Bronchial epithelial cell (primary cell): ENCODE results near the gene KDM4B. TPM values are rescaled to one million over a fixed set of nuclear protein-coding genes. Genes with fewer than 3 reads are reported as not detected.
A peak's percentile ranks its signal among the peaks of the same experiment; 100 is the strongest.

Experiments
- DNase-seq: peaks from one replicate; pipeline ENCODE4 v3.0.0-alpha.2; 2010; ENCODE audit warnings: low read depth
- FAIRE-seq: peaks from 2 replicates; lab custom pipeline; 2011; peaks lifted over from hg19 to GRCh38; lab: Jason Lieb, UNC
- H3K27me3 ChIP-seq: 2 replicates; pipeline ENCODE4 v1.5.1; 2011; ENCODE audit warnings: low read length; ENCODE audit not compliant: control insufficient read depth, insufficient read depth
- H3K36me3 ChIP-seq: 2 replicates; pipeline ENCODE4 v1.5.1; 2011; ENCODE audit warnings: low read length; ENCODE audit not compliant: control insufficient read depth, insufficient read depth
- H3K4me3 ChIP-seq: 2 replicates; pipeline ENCODE4 v1.5.1; 2011; ENCODE audit warnings: mild to moderate bottlenecking, low read depth, low read length, control low read depth
- total RNA-seq: library from RNA; depleted of rRNA; stranded (reverse); fragments of >200 nt; gene quantifications from 2 replicates; pipeline ENCODE4 v1.2.1, GENCODE V29; 2014
- TF ChIP-seq, protein P1 (sequence below): IDR thresholded peaks from 2 replicates; pipeline ENCODE4 v1.5.1; 2011; ENCODE audit warnings: mild to moderate bottlenecking, moderate library complexity, low read length, control low read depth, inconsistent platforms; ENCODE audit not compliant: insufficient read depth, severe bottlenecking

The KDM4B gene
- total RNA-seq, 1 donor from 2014 or later: 12.6 TPM

DNA sequence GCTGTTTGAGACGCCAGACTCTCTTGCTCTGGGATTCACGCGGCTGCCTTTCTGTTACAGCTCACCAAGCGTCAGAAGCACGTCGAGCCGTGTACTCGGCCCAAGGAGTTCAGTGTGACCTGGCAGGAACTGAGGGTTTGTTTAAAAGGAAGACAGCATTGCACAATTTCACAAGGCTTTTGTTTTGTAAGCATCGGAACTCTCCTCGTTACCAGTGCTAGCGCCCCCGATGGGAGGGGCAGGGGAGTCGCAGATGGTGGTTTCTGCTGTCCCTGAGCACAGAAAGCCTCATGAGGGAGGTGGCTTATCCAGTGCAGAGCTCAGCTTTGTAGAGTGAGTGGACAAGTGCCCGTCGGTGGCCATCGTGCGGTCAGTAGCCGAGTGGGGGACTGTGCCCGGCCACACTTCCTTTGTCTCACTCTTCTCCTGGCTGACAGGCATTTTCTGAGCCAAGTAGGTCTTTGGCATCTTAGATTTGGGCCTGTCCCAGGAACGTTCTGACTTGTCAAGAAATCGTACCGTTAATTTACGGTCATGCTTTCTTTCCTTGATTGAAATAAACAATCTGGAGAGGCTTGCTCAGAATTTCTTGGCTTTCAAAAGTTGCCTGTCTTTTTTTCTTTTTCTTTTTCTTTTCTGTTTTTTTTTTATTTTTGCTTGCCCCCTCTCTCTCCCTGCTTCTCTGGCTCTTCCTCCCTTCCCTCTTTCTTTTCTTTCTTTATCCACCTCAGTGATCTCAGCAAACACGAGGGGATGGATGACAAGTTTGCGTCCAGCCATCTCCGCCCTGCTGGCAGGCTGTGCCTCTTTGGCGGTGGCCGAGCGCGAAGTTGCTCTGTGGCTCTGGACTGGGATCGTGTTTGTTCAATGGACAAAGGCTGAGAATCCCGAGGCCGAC lies 7.7 kb downstream of the KDM4B start:
- DNase-seq (peak; percentile 93), FAIRE-seq (peak; percentile 95)
- TF ChIP-seq, protein P1, sequence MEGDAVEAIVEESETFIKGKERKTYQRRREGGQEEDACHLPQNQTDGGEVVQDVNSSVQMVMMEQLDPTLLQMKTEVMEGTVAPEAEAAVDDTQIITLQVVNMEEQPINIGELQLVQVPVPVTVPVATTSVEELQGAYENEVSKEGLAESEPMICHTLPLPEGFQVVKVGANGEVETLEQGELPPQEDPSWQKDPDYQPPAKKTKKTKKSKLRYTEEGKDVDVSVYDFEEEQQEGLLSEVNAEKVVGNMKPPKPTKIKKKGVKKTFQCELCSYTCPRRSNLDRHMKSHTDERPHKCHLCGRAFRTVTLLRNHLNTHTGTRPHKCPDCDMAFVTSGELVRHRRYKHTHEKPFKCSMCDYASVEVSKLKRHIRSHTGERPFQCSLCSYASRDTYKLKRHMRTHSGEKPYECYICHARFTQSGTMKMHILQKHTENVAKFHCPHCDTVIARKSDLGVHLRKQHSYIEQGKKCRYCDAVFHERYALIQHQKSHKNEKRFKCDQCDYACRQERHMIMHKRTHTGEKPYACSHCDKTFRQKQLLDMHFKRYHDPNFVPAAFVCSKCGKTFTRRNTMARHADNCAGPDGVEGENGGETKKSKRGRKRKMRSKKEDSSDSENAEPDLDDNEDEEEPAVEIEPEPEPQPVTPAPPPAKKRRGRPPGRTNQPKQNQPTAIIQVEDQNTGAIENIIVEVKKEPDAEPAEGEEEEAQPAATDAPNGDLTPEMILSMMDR: peak; percentile 73
- Histone ChIP-seq H3K27me3 (no peaks in the 10 kb centered on the region), H3K4me3 (no peak overlapping the region), H3K36me3 (peaks cover 4% of the 10 kb centered on the region)

DNA sequence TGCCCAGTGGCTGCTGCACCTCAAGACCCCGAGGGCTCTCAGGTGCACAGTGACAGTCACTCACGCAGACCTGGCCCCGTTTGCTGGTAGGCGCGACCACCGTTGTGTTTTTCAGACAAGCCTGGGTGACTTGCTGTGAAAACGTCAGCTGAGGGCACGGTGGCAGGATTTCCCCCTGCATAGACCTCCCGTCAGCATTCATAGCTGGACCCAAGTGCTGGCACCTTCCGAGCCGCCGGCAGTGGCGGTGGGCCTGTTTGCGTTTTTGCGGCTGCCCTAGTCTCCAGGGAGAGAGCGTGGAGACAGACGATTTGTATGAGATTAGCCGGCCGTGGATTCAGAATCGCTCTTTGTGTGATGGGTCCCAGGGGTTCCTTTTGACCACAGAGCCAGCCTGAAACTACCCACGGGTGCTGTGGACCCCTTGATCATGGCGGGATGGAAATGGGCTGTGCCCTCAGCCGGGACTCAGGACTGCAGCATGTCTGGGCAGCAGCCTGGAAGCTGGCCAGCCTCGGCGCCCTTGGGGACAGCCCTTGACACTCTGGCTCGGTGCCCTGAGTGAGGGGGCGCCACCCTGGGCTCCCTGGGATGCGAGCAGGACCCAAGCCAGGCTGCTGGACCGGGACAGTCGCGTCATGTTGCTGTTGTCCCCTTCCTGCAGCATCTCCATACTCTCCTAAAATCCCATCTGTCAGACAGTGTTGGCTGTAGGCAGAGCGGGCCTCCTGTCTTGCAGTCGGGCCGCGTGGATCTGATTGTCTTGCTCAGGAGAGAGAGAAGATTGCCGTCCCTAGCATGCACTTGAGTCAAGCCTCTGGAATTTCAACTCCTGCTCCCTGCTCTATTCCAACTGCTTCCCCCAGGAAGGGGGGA lies 8.6 kb downstream of the KDM4B start:
- no peaks in the 10 kb centered on the region for H3K27me3 ChIP-seq
- no peak overlapping the region for H3K4me3 ChIP-seq
- DNase-seq (peak; percentile 67), FAIRE-seq (no peak)
- TF ChIP-seq, protein P1: no peak
- peaks cover 4% of the 10 kb centered on the region for H3K36me3 ChIP-seq

DNA sequence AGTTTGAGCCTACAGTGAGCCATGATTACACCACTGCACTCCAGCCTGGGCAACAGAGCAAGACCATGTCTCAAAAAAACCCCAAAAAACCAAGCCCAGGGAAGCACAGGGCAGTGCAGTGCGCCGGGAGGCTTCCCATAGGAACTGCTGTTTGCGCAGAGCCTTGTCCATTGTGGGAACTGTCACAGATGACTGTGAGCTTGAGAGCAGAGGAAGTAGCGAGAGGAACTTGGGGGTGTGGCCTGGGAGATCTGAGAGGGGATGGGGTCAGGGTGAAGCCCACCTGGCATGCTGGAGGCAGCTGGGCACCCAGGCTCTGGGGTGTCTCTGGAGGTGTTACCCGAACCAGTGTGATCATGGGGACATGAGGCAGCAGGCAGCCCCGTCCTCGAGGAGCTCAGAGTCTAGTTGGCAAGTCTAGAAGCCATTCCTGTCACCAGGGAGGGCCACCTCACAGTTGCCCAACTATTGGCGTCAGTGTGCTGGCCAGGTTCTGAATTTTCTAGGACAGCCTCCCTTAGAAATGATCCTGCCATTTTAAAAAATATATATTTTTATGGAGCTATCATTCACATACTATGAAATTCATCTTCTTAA lies 10.4 kb downstream of the KDM4B start:
- TF ChIP-seq, protein P1: no peak
- H3K27me3 ChIP-seq: no peaks in the 10 kb centered on the region
- H3K4me3 ChIP-seq: no peak overlapping the region
- no peak for FAIRE-seq
- peaks cover 6% of the 10 kb centered on the region for H3K36me3 ChIP-seq
- DNase-seq: no peak

DNA sequence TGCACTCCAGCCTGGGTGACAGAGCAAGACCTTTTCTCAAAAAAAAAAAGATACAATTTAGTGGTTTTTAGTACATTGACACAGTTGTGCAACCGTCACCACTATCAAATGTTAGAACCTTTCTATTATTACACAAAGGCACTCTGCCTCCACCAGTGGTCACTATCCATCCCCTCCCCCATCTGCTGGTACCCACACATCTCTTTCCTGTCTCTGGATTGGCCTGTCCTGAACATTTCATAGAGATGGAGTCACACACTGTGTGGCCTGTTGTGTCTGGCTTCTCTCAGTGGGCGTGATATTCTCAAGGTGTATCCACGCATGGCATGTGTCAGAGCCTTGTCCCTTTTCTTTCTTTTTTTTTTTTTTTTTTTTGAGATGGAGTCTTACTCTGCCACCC lies 11.2 kb downstream of the KDM4B start:
- TF ChIP-seq, protein P1: no peak

DNA sequence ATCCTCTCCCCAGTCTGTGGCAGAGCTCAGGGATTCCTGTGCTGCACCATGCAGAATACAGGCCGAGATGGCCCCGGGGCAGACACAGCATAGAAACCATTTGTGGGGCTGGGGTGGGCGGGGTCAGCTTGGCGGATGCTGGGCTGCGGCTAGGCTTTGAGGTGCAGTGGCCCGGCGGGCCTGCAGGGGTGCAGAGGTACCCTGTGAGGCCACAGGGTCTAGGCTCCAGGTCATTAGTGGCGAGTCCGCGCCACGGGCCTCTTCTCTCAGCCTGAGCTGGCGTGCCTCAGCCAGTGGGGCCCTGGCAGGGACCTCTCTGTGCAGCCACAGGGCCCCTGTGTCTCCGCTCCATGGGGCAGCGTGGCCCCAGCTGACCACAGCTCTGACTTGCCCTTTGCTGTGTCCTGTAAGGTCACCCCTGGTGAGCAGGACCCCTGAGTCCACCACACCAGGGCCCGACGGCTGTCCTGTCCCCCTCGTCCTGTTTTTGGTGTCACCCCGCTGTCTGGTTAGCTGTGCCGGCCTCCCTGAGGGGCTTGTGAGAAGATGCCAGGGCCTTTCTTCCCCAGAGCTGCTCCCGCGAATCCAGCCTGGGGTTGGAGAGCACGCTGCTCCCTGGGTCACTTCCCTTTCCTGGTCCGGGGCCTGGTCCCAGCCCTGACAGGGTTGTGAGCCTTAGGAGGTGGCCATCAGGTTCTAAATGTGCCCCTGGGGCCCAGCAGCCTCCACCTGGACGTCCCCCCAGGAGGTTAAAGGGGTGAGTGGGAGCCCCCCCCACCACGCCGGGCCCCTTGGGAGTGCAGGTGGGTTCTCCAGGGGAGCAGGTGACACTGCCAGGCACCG lies 12.1 kb downstream of the KDM4B start:
- no peak for DNase-seq
- H3K36me3 ChIP-seq: peaks cover 6% of the 10 kb centered on the region
- H3K4me3 ChIP-seq: no peak overlapping the region
- TF ChIP-seq, protein P1: no peak
- no peaks in the 10 kb centered on the region for H3K27me3 ChIP-seq
- no peak for FAIRE-seq

More for the DNA sequence above, 11.2 kb downstream of the KDM4B start:
- H3K4me3 ChIP-seq: no peak overlapping the region
- no peaks in the 10 kb centered on the region for H3K27me3 ChIP-seq
- peaks cover 6% of the 10 kb centered on the region for H3K36me3 ChIP-seq
- DNase-seq (peak; percentile 33), FAIRE-seq (no peak)
